Stimulated activated naive CD8-positive, alpha-beta T cell treated with anti-CD3 and anti-CD28 coated beads, Interleukin-15, Interleukin-2, amounts not matched to agents 100 U/mL and 50 U/mL, for 24 hours (primary cell): Measurements from ENCODE around the gene CRB1.

Source experiments
- ATAC-seq: fragments of 150-1000 bp; cut with Tn5 transposase; one replicate; pipeline ENCODE4 v1.10.0; 2021
- DNase-seq: peaks from one replicate; pipeline ENCODE4 v3.0.0; 2021

Gene CRB1

DNA sequence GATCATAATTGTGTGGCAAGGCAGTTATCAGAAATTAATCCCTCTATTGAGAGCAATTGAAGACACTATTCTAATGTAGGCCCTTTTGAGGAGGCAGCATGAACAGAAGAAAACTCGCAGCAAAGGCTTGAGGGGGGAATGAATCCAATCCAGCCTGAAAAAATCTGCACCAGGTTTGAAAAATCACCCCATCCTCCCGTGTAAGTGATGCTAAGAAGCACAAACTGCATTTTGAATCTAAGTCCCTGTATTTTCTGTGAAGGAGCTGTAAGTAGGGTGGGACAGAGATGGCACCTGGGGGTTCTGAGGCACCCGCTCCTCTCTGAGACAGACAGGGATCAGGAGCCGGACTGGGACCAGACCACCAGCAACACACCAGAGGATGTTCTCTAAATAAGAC is at the start of gene CRB1:
TSS of gene CRB1 (plus strand) at position 241 of the 400 bp plus-strand sequence. CDS start 161 bp downstream, outside the sequence.
- ATAC-seq (no peak), DNase-seq (no peak)

DNA sequence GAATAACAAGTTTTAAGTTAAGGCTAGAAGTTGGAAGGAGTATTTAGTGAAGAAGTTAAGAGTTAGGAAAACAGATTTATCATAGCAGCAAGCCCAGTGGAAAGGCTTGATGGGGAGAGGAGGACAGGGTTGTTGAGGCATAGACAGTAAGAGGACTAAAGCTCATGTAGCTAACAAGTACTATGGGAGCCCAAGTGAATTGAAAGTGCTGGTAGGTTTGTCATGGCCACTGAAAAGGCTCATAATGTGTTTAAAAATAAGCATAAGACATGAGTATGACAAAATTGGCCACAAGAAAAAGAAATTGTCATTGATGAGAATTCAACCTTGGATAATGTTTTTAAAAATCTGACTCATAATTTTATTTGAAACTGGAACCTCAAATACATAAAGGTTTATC is 49.2 kb upstream of the CRB1 start:
- ATAC-seq: no peak
- no peak for DNase-seq

DNA sequence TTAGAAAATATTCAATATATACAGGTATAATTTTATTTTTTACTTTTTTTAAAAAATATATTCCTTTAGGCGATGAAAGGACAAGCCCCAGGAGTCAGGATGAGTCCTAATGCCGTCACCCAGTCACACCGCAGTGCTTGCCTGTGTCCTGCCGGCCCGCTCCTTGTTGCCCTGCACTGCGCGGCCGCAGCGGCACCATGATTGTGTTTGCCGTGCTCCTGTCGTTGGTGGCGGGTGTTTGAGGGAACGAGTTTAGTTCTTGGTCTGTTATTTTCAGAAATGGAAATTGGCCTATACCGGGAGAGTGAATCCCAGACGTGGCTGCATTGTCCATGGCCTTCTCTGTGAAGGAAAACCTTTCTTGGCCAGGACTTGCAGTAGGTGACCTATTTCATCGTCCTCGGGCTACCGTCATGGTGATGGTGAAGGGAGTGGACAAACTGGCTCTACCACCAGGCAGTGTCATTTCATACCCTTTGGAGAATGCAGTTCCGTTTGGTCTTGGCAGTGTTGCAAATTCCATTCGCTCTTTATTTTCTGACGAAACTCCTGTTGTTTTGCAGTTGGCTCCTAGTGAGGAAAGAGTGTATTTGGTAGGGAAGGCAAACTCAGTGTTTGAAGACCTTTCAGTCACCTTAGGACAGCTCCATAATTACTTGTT is 45.9 kb upstream of the CRB1 start:
- ATAC-seq: no peak
- DNase-seq: no peak

GRCh38 chr1:197222780-197223179 is 45.3 kb upstream of the CRB1 start:
- DNase-seq (no peak), ATAC-seq (no peak)

DNA sequence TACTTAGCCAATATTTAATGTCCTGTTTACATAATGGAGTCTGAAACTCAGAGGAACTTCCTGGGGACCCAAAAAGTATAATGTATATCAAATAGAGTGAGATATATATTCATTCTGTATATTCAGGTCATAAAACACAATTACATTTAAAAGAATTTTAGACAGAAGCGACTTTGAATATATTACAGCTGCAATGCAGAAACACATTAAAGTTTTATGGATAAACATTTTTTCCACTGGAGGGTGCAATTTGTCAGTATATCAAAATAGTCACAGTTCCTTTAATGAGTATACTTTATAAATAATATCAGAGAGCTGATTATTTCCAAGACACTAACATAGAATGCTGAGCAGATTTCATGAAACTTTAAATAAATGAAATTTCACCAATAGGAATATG is 43.9 kb upstream of the CRB1 start:
- ATAC-seq (no peak), DNase-seq (no peak)

DNA sequence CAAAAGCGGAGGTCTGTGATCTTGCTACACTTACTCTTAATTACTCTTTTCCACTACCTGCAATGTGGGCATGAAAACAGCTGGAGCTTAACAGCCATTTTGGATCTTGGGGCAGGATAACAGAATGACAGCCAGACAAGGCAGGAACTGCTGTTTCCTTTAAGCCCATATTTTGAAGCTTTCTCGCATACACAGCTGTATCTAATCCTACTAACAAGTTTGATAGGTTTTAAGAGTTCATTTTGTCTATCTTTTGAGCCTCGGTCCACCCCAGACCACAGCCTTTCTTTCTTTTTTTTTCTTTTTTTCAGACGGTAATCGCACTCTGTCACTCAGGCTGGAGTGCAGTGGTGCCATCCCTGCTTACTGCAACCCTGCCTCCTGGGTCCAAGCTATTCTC is 42.4 kb upstream of the CRB1 start:
- ATAC-seq (no peak), DNase-seq (no peak)

GRCh38 chr1:197234581-197234980 is 33.5 kb upstream of the CRB1 start:
- ATAC-seq: no peak
- no peak for DNase-seq

DNA sequence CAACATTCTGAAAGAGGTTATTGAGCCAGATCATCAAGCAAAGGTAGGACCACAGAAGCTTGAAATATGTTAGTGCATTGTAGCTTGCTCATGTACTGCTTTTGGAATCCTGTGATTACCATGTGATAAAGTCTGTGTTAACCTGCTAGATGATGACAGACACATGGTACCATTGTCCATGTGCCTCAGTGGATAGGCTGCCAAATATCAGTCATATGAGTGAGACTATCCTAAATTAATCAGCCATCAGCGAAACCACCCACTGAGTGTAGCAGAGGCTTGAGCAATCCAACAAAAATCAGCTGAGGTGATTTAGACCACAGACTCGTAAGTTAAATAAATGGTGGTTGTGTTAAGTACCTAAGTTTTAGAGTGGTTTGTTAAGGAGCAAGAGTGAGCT is 32.7 kb upstream of the CRB1 start:
- no peak for ATAC-seq
- DNase-seq: no peak

GRCh38 chr1:197247465-197247864 is 20.6 kb upstream of the CRB1 start:
- DNase-seq: no peak
- ATAC-seq: no peak

- ATAC-seq: no peak
- DNase-seq: no peak
Measured at GRCh38 chr1:197249324-197249723, 18.7 kb upstream of the CRB1 start.

GRCh38 chr1:197250616-197251015 is 17.4 kb upstream of the CRB1 start:
- ATAC-seq: no peak
- DNase-seq: no peak

- ATAC-seq: no peak
- no peak for DNase-seq
Measured at GRCh38 chr1:197252973-197253372, 15.1 kb upstream of the CRB1 start.

- DNase-seq (no peak), ATAC-seq (no peak)
Measured at GRCh38 chr1:197254866-197255265, 13.2 kb upstream of the CRB1 start.

DNA sequence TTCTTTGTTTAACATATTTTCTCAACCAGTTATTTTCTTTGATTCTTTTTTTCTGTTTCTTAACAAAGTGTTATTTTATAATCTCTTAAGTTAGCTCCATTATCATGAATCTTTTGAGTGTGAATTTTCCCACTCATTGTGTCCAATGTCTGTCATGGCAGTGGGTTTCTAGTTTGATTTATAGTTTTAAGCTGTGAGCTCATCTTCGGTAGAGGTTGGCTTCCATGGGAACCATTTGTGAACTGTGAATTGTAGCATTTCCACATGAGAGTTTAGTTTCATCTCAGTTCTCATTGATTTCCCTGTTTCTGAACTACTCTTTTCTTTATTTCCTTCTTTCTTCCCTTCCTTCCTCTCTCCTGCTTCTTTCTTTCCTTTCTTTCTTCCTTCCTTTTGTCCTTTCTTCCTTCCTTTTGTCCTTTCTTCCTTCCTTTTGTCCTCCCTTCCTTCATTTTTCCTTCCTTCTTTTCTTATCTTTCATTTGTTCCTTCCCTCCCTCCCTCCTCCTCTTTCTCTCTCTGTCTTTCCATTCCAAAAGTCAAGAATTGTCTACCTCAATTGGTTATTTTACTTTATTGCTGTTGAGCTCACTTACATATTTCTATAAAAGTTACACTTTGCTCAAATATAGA is 3.0 kb upstream of the CRB1 start:
- ATAC-seq (no peak), DNase-seq (no peak)

DNA sequence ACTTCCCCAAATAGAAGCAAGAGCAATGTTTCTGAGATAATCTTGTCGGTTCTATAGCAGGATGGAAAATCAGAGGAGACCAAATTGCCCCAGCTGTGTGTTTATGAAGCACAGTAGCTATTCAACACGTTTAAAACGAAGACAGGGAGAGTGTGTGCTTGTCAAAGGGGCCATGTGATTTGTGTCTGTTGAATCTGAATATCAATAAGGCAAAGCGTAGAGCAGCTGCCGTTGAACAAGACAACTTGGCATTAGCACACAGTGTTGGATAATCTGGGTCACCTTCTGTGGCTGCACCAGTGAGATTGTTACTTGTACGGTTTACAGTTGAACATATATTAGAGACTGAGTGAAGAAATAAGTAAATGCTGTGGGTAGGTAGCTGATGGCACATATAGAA is 1.0 kb downstream of the CRB1 start:
- ATAC-seq: no peak
- DNase-seq: no peak

GRCh38 chr1:197272791-197273190 is 4.7 kb downstream of the CRB1 start:
- ATAC-seq: no peak

GRCh38 chr1:197277166-197277565 is 9.1 kb downstream of the CRB1 start:
- no peak for DNase-seq
- ATAC-seq: no peak

More at GRCh38 chr1:197272791-197273190, 4.7 kb downstream of the CRB1 start:
- DNase-seq: no peak

- ATAC-seq (no peak), DNase-seq (no peak)
Measured at GRCh38 chr1:197284325-197284724, 16.3 kb downstream of the CRB1 start.

DNA sequence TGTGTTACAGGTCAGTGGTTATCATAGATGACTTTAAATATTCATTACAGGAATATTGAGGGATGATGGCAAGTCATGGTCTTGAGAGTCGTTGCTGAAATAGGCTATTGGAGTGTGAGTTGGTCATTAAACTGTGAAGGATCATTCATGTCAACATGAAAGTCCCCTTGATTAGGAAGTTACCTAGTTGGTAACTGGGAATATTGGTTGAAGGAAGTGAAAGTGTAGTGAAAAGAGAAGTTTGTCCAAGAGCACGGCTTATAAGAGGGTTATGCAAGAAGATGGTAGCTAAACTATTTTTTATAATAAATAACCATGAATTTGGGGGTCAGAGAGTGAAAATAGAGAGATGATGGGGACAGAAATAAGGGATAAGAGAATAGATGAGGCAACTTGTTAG is 16.9 kb downstream of the CRB1 start:
- DNase-seq (no peak), ATAC-seq (no peak)

DNA sequence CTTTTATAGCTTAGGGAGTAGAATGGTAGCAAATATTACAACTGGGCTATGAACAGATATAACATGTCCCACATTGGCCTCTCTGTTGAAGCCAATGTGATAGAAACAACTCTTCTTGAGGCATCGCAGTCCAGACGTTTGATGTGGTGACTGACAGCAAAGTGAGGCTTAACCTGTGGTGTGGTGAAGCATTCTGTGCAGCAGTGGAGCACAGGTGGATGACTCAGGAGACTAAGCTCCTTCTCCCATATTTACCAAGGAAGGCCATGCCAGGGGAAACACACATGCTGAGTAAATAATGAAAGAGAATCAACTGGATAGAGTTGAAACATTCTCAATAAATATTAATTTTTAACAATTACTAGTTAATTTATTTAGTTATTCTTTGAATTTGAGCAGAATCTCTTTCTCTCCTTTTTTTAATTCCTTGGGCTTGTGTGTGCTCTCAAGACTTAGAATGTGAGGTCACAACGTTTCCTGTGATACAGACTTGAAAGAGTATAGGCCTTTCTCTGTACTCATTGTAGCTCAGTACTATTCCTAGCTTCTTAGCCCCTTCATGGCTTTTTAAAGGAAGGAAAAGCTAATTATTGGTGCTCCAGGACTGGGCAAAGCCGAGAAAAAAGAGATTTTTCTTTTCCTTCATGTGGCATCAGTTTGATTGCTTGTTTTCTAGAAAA is 17.6 kb downstream of the CRB1 start:
- no peak for ATAC-seq
- no peak for DNase-seq

GRCh38 chr1:197286634-197287033 is 18.6 kb downstream of the CRB1 start:
- DNase-seq (no peak), ATAC-seq (no peak)

- DNase-seq: no peak
Measured at GRCh38 chr1:197287863-197288262, 19.8 kb downstream of the CRB1 start.

GRCh38 chr1:197302775-197303174 is 34.7 kb downstream of the CRB1 start:
- DNase-seq (no peak), ATAC-seq (no peak)

More at GRCh38 chr1:197287863-197288262, 19.8 kb downstream of the CRB1 start:
- no peak for ATAC-seq

DNA sequence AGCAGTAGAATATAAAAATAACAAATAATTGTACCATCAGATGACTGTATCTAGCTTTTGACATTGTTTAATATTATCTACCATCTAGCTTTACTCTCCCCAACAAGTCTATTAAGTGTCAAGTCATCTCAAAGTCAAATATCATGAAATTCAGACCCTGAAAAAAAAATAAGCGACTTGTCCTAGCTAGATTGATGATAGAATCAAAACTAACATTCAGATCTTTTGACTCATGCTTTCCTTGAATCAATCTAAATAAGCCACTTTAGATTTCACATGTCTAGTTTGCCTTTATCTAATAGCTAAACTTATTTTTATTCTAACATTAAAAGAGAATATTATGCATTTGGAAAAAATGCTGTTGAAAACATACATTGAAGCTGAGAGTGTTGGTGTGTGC is 35.4 kb downstream of the CRB1 start:
- no peak for DNase-seq
- ATAC-seq: no peak
